ENCODE data around the gene METTL3. TPM values are rescaled to one million over a fixed set of nuclear protein-coding genes. Genes with fewer than 3 reads are reported as not detected.

METTL3 gene
- total RNA-seq, 1 experiment from 2014 or later: 43.3 TPM

DNA sequence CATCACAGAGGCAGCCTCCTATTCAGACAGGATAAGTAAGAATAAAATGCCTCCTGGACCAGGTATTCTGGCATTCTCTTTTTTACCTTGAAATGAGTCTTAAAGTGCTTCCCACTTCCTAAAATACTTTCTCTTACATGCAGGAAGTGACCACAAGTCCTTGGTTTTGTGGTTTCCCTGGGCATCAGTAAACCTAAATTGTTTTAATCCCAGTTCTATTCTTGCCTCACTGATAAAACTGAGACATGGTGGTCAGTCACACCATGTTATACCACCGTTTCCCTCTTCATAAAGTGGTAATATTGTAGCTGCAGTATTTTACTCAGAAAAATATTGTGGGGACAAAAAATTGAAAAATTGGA is 16.2 kb upstream of the METTL3 start:
- intact Hi-C loops (cut with micrococcal nuclease; ENCODE audit: unreplicated experiment): no loop called here
- ChIA-PET CTCF (interaction anchor here (0.8 kb wide), 1 partner anchor 459 kb away, joined by 9 read pairs; no protein-coding TSS in a partner anchor), POLR2A (interaction anchor here (0.9 kb wide), 1 partner anchor 16 kb away, joined by 3 read pairs; the partner anchor contains the start of gene METTL3)
- ATAC-seq: no peak
- no peaks in the 10 kb centered on the region for H3K4me1 ChIP-seq (ENCODE audit: control insufficient read depth, insufficient read depth, low read length)
- H3K4me3 ChIP-seq (ENCODE audit: low read depth in 2 of 2, low read length in 2 of 2): no peak overlapping the region
- H3K27me3 ChIP-seq (ENCODE audit: control insufficient read depth, insufficient read depth, low read length): no peaks in the 10 kb centered on the region
- DNase-seq (ENCODE audit: low read depth, low spot score): no peak
- in situ Hi-C loops (cut with HindIII; ENCODE audit: low pct_unique_long_range_greater_than_20kb, low sequenced_read_pairs): no loop called here
- no peak overlapping the region for H3K27ac ChIP-seq (ENCODE audit: low read length)
- no TSS peak for BruUV-seq (replicated peaks)
- no peaks in the 10 kb centered on the region for H3K36me3 ChIP-seq (ENCODE audit: control insufficient read depth, insufficient read depth, low read length)
- TF ChIP-seq, protein P1, sequence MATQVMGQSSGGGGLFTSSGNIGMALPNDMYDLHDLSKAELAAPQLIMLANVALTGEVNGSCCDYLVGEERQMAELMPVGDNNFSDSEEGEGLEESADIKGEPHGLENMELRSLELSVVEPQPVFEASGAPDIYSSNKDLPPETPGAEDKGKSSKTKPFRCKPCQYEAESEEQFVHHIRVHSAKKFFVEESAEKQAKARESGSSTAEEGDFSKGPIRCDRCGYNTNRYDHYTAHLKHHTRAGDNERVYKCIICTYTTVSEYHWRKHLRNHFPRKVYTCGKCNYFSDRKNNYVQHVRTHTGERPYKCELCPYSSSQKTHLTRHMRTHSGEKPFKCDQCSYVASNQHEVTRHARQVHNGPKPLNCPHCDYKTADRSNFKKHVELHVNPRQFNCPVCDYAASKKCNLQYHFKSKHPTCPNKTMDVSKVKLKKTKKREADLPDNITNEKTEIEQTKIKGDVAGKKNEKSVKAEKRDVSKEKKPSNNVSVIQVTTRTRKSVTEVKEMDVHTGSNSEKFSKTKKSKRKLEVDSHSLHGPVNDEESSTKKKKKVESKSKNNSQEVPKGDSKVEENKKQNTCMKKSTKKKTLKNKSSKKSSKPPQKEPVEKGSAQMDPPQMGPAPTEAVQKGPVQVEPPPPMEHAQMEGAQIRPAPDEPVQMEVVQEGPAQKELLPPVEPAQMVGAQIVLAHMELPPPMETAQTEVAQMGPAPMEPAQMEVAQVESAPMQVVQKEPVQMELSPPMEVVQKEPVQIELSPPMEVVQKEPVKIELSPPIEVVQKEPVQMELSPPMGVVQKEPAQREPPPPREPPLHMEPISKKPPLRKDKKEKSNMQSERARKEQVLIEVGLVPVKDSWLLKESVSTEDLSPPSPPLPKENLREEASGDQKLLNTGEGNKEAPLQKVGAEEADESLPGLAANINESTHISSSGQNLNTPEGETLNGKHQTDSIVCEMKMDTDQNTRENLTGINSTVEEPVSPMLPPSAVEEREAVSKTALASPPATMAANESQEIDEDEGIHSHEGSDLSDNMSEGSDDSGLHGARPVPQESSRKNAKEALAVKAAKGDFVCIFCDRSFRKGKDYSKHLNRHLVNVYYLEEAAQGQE (IDR thresholded peaks at IDR 0.05; ENCODE audit: insufficient read depth in 1 of 2, low read depth in 2 of 2, low read length in 1 of 2): no peak
- TF ChIP-seq SIN3A (IDR thresholded peaks at IDR 0.05; ENCODE audit: borderline replicate concordance, insufficient read depth, low read depth, low read length): no peak
- no peak for TF ChIP-seq POLR2AphosphoS5 (IDR thresholded peaks at IDR 0.05; ENCODE audit: low read depth, low read length)
- TF ChIP-seq, protein P2, sequence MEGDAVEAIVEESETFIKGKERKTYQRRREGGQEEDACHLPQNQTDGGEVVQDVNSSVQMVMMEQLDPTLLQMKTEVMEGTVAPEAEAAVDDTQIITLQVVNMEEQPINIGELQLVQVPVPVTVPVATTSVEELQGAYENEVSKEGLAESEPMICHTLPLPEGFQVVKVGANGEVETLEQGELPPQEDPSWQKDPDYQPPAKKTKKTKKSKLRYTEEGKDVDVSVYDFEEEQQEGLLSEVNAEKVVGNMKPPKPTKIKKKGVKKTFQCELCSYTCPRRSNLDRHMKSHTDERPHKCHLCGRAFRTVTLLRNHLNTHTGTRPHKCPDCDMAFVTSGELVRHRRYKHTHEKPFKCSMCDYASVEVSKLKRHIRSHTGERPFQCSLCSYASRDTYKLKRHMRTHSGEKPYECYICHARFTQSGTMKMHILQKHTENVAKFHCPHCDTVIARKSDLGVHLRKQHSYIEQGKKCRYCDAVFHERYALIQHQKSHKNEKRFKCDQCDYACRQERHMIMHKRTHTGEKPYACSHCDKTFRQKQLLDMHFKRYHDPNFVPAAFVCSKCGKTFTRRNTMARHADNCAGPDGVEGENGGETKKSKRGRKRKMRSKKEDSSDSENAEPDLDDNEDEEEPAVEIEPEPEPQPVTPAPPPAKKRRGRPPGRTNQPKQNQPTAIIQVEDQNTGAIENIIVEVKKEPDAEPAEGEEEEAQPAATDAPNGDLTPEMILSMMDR (IDR thresholded peaks at IDR 0.05): no peak
- TF ChIP-seq TCF7L2 (IDR thresholded peaks at IDR 0.05; ENCODE audit: low read depth, low read length): no peak
- H3K9me3 ChIP-seq (ENCODE audit: control insufficient read depth, insufficient read depth, low read depth, low read length): no peaks in the 10 kb centered on the region

DNA sequence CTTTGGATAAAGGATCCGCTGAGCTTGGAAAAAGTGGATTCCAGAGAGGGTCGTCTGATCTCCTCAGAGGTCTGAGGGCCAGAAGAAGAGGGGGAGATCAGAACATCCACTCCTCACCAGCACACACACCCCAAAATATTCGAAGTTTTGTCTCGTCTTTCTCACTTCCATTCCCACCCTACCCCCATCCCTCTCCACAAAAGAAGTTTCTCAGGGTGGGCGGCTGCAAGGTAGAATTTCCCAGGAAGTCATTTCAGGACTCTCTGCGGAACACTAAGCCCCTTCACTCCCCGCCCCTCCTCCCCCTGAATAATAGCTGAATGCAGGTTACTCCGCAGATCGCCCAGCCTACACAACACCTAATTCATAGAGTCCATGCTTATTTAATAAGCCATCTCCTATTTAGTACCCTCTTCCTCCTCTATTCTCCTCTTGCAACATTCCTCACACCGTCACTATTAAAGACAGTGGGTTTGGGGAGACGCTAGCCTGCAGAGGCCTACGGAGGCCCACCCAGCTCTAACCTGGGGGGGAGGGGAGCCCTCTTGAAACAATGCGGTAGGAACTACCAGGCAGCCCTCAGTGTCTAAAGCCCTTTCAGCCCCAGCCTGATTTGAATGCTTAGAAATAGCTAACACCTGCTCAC is 15.7 kb upstream of the METTL3 start:
- H3K27me3 ChIP-seq (ENCODE audit: control insufficient read depth, insufficient read depth, low read length): no peaks in the 10 kb centered on the region
- no peaks in the 10 kb centered on the region for H3K36me3 ChIP-seq (ENCODE audit: control insufficient read depth, insufficient read depth, low read length)
- no peak for ATAC-seq
- H3K4me1 ChIP-seq (ENCODE audit: control insufficient read depth, insufficient read depth, low read length): no peaks in the 10 kb centered on the region
- in situ Hi-C loops (cut with HindIII; ENCODE audit: low pct_unique_long_range_greater_than_20kb, low sequenced_read_pairs) (no loop called here), intact Hi-C loops (cut with micrococcal nuclease; ENCODE audit: unreplicated experiment) (no loop called here)
- no peak overlapping the region for H3K27ac ChIP-seq (ENCODE audit: low read length)
- peak overlapping the region; percentile 48 to 53 for H3K4me3 ChIP-seq (ENCODE audit: low read depth in 2 of 2, low read length in 2 of 2)
- POLR2A ChIA-PET: interaction anchor here (0.6 to 1.1 kb wide), 2 partner anchors 10 to 16 kb away, joined by 3 to 4 read pairs; partner anchors contain the start of gene METTL3
- no peak for DNase-seq (ENCODE audit: low read depth, low spot score)
- TF ChIP-seq SIN3A (IDR thresholded peaks at IDR 0.05; ENCODE audit: borderline replicate concordance, insufficient read depth, low read depth, low read length) (no peak), POLR2AphosphoS5 (IDR thresholded peaks at IDR 0.05; ENCODE audit: low read depth, low read length) (no peak), TCF7L2 (IDR thresholded peaks at IDR 0.05; ENCODE audit: low read depth, low read length) (no peak)
- TF ChIP-seq, protein P2 (IDR thresholded peaks at IDR 0.05): no peak
- TF ChIP-seq, protein P1 (IDR thresholded peaks at IDR 0.05; ENCODE audit: insufficient read depth in 1 of 2, low read depth in 2 of 2, low read length in 1 of 2): no peak
- no peaks in the 10 kb centered on the region for H3K9me3 ChIP-seq (ENCODE audit: control insufficient read depth, insufficient read depth, low read depth, low read length)
- BruUV-seq (replicated peaks): no TSS peak
- CTCF ChIA-PET: interaction anchor here (0.6 to 1.1 kb wide), 4 partner anchors 8 to 459 kb away, joined by 4 to 9 read pairs (median 4); no protein-coding TSS in a partner anchor
